HEK293 (cell line): ENCODE measurements around the gene TRPC4.
A peak's percentile ranks its signal among the peaks of the same experiment; 100 is the strongest.

ENCODE experiments used
- CTCF ChIA-PET: fragments of 350-600 bp; formaldehyde crosslinking; extraction: SDS; loops from one replicate; lab custom pipeline; 2021; ENCODE audit warnings: antibody characterized with exemption; lab: Yijun Ruan, JAX
- POLR2A ChIA-PET: fragments of 300-600 bp; formaldehyde crosslinking; extraction: SDS; loops from one replicate; lab custom pipeline; 2020; ENCODE audit warnings: antibody characterized with exemption, inconsistent platforms; lab: Yijun Ruan, JAX
- H3K27ac ChIP-seq: fragments of 200-500 bp; sonication (Bioruptor generic); 2 replicates; pipeline ENCODE4 v1.5.1; 2014; ENCODE audit warnings: low read depth, low read length, control low read depth, inconsistent platforms; ENCODE audit errors: extremely low read depth
- H3K36me3 ChIP-seq, 2 experiments: fragments of 200-500 bp in 1 of 2; sonication (Bioruptor generic) in 1 of 2; 1 replicate in 1 of 2; 2 replicates in 1 of 2; pipeline ENCODE4 v1.5.1; 2014 to 2017; ENCODE audit warnings: inconsistent platforms in 2 of 2, low read length in 2 of 2; ENCODE audit not compliant: control insufficient read depth in 2 of 2, insufficient read depth in 1 of 2
- H3K4me1 ChIP-seq: fragments of 200-500 bp; sonication (Bioruptor generic); 2 replicates; pipeline ENCODE4 v1.5.1; 2014; ENCODE audit warnings: mild to moderate bottlenecking, low read length, inconsistent platforms; ENCODE audit not compliant: control insufficient read depth, insufficient read depth
- H3K4me3 ChIP-seq: 2 replicates; pipeline ENCODE4 v1.5.1; 2011; ENCODE audit warnings: low read depth, mild to moderate bottlenecking, control low read depth, low read length, moderate library complexity
- H3K9me3 ChIP-seq: fragments of 200-500 bp; sonication (Bioruptor generic); 2 replicates; pipeline ENCODE4 v1.5.1; 2014; ENCODE audit warnings: low read depth, low read length, inconsistent platforms; ENCODE audit not compliant: control insufficient read depth, insufficient read depth
- FEZF1 ChIP-seq: fragments of 450-650 bp; formaldehyde crosslinking; IDR thresholded peaks from 2 replicates; pipeline ENCODE4 v1.5.1; 2016; ENCODE audit warnings: missing biosample characterization, missing genetic modification characterization
- GLI4 ChIP-seq: fragments of 450-650 bp; formaldehyde crosslinking; IDR thresholded peaks from 2 replicates; pipeline ENCODE4 v1.5.1; 2016; ENCODE audit warnings: missing biosample characterization, missing genetic modification characterization
- GLIS1 ChIP-seq: fragments of 450-650 bp; formaldehyde crosslinking; IDR thresholded peaks from 2 replicates; pipeline ENCODE4 v1.5.1; 2016; ENCODE audit warnings: missing biosample characterization, missing genetic modification characterization
- HOXD13 ChIP-seq: sonication (generic); formaldehyde crosslinking; IDR thresholded peaks from 2 replicates; pipeline ENCODE4 v1.8.0; 2022; ENCODE audit warnings: missing genetic modification reagents, borderline replicate concordance
- IKZF3 ChIP-seq: fragments of 450-650 bp; IDR thresholded peaks from 2 replicates; pipeline ENCODE4 v1.5.0; 2018; ENCODE audit warnings: missing biosample characterization, mild to moderate bottlenecking, missing genetic modification characterization, moderate library complexity
- KLF10 ChIP-seq: fragments of 450-650 bp; IDR thresholded peaks from 2 replicates; pipeline ENCODE4 v1.5.1; 2018; ENCODE audit warnings: missing biosample characterization, mild to moderate bottlenecking, missing genetic modification characterization
- OSR2 ChIP-seq: fragments of 450-650 bp; formaldehyde crosslinking; IDR thresholded peaks from 2 replicates; pipeline ENCODE4 v1.5.1; 2016; ENCODE audit warnings: missing biosample characterization, missing genetic modification characterization
- WT1 ChIP-seq: fragments of 450-650 bp; formaldehyde crosslinking; IDR thresholded peaks from 2 replicates; pipeline ENCODE4 v1.5.1; 2016; ENCODE audit warnings: missing biosample characterization, missing genetic modification characterization
- YY1 ChIP-seq: fragments of 450-650 bp; formaldehyde crosslinking; IDR thresholded peaks from 2 replicates; pipeline ENCODE4 v1.5.1; 2018; ENCODE audit warnings: missing biosample characterization, missing genetic modification characterization
- ZBTB21 ChIP-seq: fragments of 450-650 bp; formaldehyde crosslinking; IDR thresholded peaks from 2 replicates; pipeline ENCODE4 v1.5.1; 2017; ENCODE audit warnings: missing biosample characterization, missing genetic modification characterization
- ZBTB48 ChIP-seq: fragments of 450-650 bp; formaldehyde crosslinking; IDR thresholded peaks from 2 replicates; pipeline ENCODE4 v1.5.1; 2016; ENCODE audit warnings: missing biosample characterization, missing genetic modification characterization
- ZNF121 ChIP-seq: fragments of 450-650 bp; formaldehyde crosslinking; IDR thresholded peaks from 2 replicates; pipeline ENCODE4 v1.5.1; 2016; ENCODE audit warnings: missing biosample characterization, missing genetic modification characterization
- ZNF366 ChIP-seq: fragments of 450-650 bp; formaldehyde crosslinking; conservative IDR thresholded peaks from 2 replicates; pipeline ENCODE4 v1.5.1; 2016; ENCODE audit warnings: missing biosample characterization, missing genetic modification characterization
- ZNF48 ChIP-seq: fragments of 450-650 bp; formaldehyde crosslinking; IDR thresholded peaks from 2 replicates; pipeline ENCODE4 v1.5.1; 2016; ENCODE audit warnings: missing biosample characterization, missing genetic modification characterization
- ZNF555 ChIP-seq: fragments of 450-650 bp; formaldehyde crosslinking; conservative IDR thresholded peaks from 2 replicates; pipeline ENCODE4 v1.5.1; 2017; ENCODE audit warnings: missing biosample characterization, mild to moderate bottlenecking, missing genetic modification characterization, inconsistent platforms
- ZNF664 ChIP-seq: fragments of 450-650 bp; formaldehyde crosslinking; IDR thresholded peaks from 2 replicates; pipeline ENCODE4 v1.5.1; 2016; ENCODE audit warnings: missing biosample characterization, missing genetic modification characterization
- ZNF677 ChIP-seq: fragments of 450-650 bp; IDR thresholded peaks from 2 replicates; pipeline ENCODE4 v1.5.0; 2018; ENCODE audit warnings: missing biosample characterization, mild to moderate bottlenecking, missing genetic modification characterization, moderate library complexity
- ZNF785 ChIP-seq: fragments of 450-650 bp; formaldehyde crosslinking; IDR thresholded peaks from 2 replicates; pipeline ENCODE4 v1.5.1; 2016; ENCODE audit warnings: missing biosample characterization, missing genetic modification characterization
- TF ChIP-seq, protein P1 (sequence below): fragments of 450-650 bp; formaldehyde crosslinking; conservative IDR thresholded peaks from 2 replicates; pipeline ENCODE4 v1.5.1; 2016; ENCODE audit warnings: low read depth, missing biosample characterization, missing genetic modification characterization
- TF ChIP-seq, protein P2 (sequence below): fragments of 450-650 bp; formaldehyde crosslinking; IDR thresholded peaks from 2 replicates; pipeline ENCODE4 v1.5.1; 2016; ENCODE audit warnings: missing biosample characterization, missing genetic modification characterization
- TF ChIP-seq, protein P3 (sequence below): fragments of 450-650 bp; IDR thresholded peaks from 2 replicates; pipeline ENCODE4 v1.5.1; 2018; ENCODE audit warnings: missing biosample characterization, mild to moderate bottlenecking, missing genetic modification characterization
- TF ChIP-seq, protein P4 (sequence below): fragments of 450-650 bp; formaldehyde crosslinking; IDR thresholded peaks from 2 replicates; pipeline ENCODE4 v1.5.1; 2016; ENCODE audit warnings: missing biosample characterization, missing genetic modification characterization, low read depth

TRPC4 gene

DNA sequence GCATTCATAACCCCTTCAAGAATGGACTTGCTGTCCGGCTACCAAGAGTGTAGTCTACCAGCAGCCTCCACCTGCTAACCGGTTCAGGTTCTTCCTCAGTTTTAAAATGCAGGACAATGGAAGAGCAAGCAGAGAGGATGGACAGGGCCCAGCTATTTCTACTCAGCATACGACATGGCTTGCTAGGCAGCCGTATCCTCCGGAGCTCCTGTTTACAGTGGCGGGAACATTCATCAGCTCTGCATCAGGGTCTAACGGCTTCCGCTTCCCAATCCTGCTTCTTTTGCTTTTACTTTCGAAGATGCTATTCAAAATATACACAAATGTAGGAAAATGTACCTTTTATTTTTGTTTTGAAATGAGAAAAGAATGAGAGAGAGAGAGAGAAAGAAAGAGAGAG, 118.5 kb downstream of the TRPC4 start:
- Histone ChIP-seq H3K4me3 (no peak overlapping the region), H3K9me3 (no peaks in the 10 kb centered on the region), H3K4me1 (no peaks in the 10 kb centered on the region)
- POLR2A ChIA-PET, result no interaction called here
- no peak for TF ChIP-seq HOXD13 (CRISPR knock-in tag)
- no peak for TF ChIP-seq ZBTB48 (tag by site-specific recombination)
- TF ChIP-seq, protein P1, sequence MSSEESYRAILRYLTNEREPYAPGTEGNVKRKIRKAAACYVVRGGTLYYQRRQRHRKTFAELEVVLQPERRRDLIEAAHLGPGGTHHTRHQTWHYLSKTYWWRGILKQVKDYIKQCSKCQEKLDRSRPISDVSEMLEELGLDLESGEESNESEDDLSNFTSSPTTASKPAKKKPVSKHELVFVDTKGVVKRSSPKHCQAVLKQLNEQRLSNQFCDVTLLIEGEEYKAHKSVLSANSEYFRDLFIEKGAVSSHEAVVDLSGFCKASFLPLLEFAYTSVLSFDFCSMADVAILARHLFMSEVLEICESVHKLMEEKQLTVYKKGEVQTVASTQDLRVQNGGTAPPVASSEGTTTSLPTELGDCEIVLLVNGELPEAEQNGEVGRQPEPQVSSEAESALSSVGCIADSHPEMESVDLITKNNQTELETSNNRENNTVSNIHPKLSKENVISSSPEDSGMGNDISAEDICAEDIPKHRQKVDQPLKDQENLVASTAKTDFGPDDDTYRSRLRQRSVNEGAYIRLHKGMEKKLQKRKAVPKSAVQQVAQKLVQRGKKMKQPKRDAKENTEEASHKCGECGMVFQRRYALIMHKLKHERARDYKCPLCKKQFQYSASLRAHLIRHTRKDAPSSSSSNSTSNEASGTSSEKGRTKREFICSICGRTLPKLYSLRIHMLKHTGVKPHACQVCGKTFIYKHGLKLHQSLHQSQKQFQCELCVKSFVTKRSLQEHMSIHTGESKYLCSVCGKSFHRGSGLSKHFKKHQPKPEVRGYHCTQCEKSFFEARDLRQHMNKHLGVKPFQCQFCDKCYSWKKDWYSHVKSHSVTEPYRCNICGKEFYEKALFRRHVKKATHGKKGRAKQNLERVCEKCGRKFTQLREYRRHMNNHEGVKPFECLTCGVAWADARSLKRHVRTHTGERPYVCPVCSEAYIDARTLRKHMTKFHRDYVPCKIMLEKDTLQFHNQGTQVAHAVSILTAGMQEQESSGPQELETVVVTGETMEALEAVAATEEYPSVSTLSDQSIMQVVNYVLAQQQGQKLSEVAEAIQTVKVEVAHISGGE (tag by site-specific recombination), result no peak
- TF ChIP-seq ZNF785 (tag by site-specific recombination), result no peak
- TF ChIP-seq FEZF1 (tag by site-specific recombination), result no peak
- no peak for TF ChIP-seq ZNF555 (tag by site-specific recombination)
- TF ChIP-seq GLIS1, result no peak
- TF ChIP-seq, all 188 proteins: peak for 0
- CTCF ChIA-PET, result no interaction called here
- Histone ChIP-seq H3K27ac (no peak overlapping the region), H3K36me3 (no peaks in the 10 kb centered on the region)

DNA sequence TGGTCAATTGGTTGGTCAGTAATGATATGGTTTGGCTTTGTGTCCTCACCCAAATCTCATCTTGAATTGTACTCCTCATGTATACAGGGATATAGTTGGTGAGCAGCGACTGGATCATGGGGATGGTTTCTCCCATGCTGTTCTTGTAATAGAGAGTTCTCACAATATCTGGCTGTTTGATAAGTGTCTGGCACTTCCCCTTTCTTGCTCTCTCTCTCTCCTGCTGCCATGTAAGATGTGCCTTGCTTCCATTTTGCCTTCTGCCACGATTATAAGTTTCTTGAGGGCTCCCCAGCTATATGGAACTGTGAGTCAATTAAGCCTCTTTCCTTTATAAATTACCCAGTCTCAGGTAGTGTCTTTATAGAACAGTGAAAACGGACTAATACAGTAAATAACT, 120.7 kb downstream of the TRPC4 start:
- Histone ChIP-seq H3K36me3 (no peaks in the 10 kb centered on the region), H3K4me3 (no peak overlapping the region), H3K9me3 (no peaks in the 10 kb centered on the region), H3K4me1 (no peaks in the 10 kb centered on the region), H3K27ac (no peak overlapping the region)
- TF ChIP-seq, protein P2, sequence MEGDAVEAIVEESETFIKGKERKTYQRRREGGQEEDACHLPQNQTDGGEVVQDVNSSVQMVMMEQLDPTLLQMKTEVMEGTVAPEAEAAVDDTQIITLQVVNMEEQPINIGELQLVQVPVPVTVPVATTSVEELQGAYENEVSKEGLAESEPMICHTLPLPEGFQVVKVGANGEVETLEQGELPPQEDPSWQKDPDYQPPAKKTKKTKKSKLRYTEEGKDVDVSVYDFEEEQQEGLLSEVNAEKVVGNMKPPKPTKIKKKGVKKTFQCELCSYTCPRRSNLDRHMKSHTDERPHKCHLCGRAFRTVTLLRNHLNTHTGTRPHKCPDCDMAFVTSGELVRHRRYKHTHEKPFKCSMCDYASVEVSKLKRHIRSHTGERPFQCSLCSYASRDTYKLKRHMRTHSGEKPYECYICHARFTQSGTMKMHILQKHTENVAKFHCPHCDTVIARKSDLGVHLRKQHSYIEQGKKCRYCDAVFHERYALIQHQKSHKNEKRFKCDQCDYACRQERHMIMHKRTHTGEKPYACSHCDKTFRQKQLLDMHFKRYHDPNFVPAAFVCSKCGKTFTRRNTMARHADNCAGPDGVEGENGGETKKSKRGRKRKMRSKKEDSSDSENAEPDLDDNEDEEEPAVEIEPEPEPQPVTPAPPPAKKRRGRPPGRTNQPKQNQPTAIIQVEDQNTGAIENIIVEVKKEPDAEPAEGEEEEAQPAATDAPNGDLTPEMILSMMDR (tag by site-specific recombination), result no peak
- POLR2A ChIA-PET, result no interaction called here
- CTCF ChIA-PET, result interaction anchor here (0.8 kb wide), 1 partner anchor 19 kb away, joined by 4 read pairs; no protein-coding TSS in a partner anchor

DNA sequence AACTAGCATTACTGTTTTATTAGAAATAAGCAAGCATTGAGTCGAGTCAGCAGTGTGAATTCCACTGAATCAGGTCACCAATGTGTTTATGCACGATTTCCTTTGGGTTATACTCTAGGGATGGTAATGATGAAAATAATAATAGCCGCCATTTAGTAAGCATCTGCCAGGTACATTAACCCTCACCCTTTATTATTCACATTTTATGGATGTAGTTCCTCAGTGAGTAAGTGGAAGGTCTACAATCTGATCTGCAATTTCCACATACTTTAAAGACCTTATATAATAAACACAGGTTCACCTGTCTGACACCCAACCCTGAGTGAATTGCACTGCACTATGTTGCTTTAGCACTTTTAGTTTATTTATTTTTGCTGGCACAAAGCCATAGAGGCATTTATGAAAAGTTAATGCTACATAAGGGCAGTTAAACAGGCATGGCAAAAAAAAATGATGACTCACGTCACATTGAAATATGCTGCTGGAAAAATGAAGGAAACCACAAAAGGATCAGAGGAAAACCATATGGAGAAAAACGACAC, 122.4 kb downstream of the TRPC4 start:
- Histone ChIP-seq H3K4me1 (no peaks in the 10 kb centered on the region), H3K4me3 (no peak overlapping the region), H3K27ac (no peak overlapping the region), H3K36me3 (no peaks in the 10 kb centered on the region), H3K9me3 (no peaks in the 10 kb centered on the region)
- ChIA-PET POLR2A (no interaction called here), CTCF (no interaction called here)
- no peak for TF ChIP-seq ZNF677
- 0 out of 2 replicates have a peak, but pooled peaks have one; percentile 15 for TF ChIP-seq ZBTB21 (tag by site-specific recombination)
- 0 out of 2 replicates have a peak, but pooled peaks have one; percentile 26 for TF ChIP-seq IKZF3 (tag by site-specific recombination)
- no peak for TF ChIP-seq ZNF48 (tag by site-specific recombination)
- 0 out of 2 replicates have a peak, but pooled peaks have one; percentile 56 for TF ChIP-seq OSR2 (tag by site-specific recombination)
- TF ChIP-seq WT1 (tag by site-specific recombination), result 0 out of 2 replicates have a peak, but pooled peaks have one; percentile 33
- TF ChIP-seq, protein P3, sequence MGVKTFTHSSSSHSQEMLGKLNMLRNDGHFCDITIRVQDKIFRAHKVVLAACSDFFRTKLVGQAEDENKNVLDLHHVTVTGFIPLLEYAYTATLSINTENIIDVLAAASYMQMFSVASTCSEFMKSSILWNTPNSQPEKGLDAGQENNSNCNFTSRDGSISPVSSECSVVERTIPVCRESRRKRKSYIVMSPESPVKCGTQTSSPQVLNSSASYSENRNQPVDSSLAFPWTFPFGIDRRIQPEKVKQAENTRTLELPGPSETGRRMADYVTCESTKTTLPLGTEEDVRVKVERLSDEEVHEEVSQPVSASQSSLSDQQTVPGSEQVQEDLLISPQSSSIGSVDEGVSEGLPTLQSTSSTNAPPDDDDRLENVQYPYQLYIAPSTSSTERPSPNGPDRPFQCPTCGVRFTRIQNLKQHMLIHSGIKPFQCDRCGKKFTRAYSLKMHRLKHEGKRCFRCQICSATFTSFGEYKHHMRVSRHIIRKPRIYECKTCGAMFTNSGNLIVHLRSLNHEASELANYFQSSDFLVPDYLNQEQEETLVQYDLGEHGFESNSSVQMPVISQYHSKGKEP (tag by site-specific recombination), result peak; percentile 86
- TF ChIP-seq, protein P4, sequence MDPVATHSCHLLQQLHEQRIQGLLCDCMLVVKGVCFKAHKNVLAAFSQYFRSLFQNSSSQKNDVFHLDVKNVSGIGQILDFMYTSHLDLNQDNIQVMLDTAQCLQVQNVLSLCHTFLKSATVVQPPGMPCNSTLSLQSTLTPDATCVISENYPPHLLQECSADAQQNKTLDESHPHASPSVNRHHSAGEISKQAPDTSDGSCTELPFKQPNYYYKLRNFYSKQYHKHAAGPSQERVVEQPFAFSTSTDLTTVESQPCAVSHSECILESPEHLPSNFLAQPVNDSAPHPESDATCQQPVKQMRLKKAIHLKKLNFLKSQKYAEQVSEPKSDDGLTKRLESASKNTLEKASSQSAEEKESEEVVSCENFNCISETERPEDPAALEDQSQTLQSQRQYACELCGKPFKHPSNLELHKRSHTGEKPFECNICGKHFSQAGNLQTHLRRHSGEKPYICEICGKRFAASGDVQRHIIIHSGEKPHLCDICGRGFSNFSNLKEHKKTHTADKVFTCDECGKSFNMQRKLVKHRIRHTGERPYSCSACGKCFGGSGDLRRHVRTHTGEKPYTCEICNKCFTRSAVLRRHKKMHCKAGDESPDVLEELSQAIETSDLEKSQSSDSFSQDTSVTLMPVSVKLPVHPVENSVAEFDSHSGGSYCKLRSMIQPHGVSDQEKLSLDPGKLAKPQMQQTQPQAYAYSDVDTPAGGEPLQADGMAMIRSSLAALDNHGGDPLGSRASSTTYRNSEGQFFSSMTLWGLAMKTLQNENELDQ (tag by site-specific recombination), result no peak
- 0 out of 2 replicates have a peak, but pooled peaks have one; percentile 35 for TF ChIP-seq KLF10 (tag by site-specific recombination)
- TF ChIP-seq YY1 (tag by site-specific recombination), result no peak
- no peak for TF ChIP-seq GLI4 (tag by site-specific recombination)
- no peak for TF ChIP-seq ZNF121 (tag by site-specific recombination)
- TF ChIP-seq ZNF366, result 0 out of 2 replicates have a peak, but pooled peaks have one; percentile 18
- no peak for TF ChIP-seq ZNF664
